PFSK-1 (cell line): Measurements from ENCODE around the gene APP.

ENCODE experiments used
- POLR2AphosphoS5 ChIP-seq: IDR thresholded peaks from 2 replicates; pipeline ENCODE4 v1.6.1; 2012; ENCODE audit warnings: low read depth, mild to moderate bottlenecking, control low read depth, low read length, moderate library complexity
- REST ChIP-seq, 2 experiments: IDR thresholded peaks; 2 replicates each; pipeline versions ENCODE4 v1.6.1 to v1.8.0; 2011 to 2012; ENCODE audit warnings: low read depth in 2 of 2, low read length in 2 of 2, control low read depth in 1 of 2, inconsistent platforms in 1 of 2, mild to moderate bottlenecking in 1 of 2, moderate library complexity in 1 of 2; ENCODE audit not compliant: insufficient read depth in 1 of 2
- TAF1 ChIP-seq: IDR thresholded peaks from 2 replicates; pipeline ENCODE4 v1.6.1; 2012; ENCODE audit warnings: low read length, control low read depth, borderline replicate concordance; ENCODE audit not compliant: insufficient read depth

GRCh38 chr21:26027696-26028095 is 142.9 kb downstream of the APP start:
- no peak for TF ChIP-seq POLR2AphosphoS5
- TF ChIP-seq REST (IDR thresholded peaks at IDR 0.05; ENCODE audit: insufficient read depth in 1 of 2, low read depth in 2 of 2, low read length in 2 of 2), result no peak
- no peak for TF ChIP-seq TAF1
